ENCODE results near the gene RABL3.

DNA sequence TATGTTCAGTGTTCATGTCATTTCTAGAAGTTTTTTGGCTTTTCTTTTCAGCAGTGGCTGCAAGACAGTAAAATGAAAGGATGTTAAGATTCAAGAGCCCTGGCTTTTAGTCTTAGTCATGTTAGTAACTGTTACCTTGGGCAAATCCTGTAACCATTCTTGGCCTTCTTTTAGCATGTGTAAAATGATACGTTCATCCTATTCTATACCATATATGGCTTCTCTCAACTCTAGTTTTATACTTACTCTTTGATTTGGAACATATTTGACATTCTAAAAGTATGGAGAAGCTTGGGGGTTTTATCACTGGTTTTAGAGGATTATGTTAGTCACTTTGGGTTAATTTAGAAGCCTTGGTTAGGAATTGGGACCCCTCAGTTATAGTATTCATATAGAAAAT, 20.3 kb upstream of the RABL3 start:
- TF ChIP-seq POLR2A (IDR thresholded peaks at IDR 0.05; ENCODE audit: low read depth, low read length) (no peak), TAF1 (IDR thresholded peaks at IDR 0.05; ENCODE audit: low read depth, low read length) (no peak), POU2F2 (IDR thresholded peaks at IDR 0.05; ENCODE audit: low read depth, low read length) (no peak)
